ENCODE measurements around the gene AQP5.

Gene AQP5

GRCh38 chr12:49942512-49942893, 19.2 kb upstream of the AQP5 start:
- Histone ChIP-seq H3K36me3 (ENCODE audit: low read depth) (no peaks in the 10 kb centered on the region), H3K27ac (ENCODE audit: poor library complexity, severe bottlenecking) (no peak overlapping the region), H3K4me3 (ENCODE audit: severe bottlenecking) (no peak overlapping the region), H3K9me3 (ENCODE audit: severe bottlenecking) (no peaks in the 10 kb centered on the region), H3K27me3 (ENCODE audit: insufficient read depth, poor library complexity, severe bottlenecking) (no peaks in the 10 kb centered on the region), H3K4me1 (ENCODE audit: insufficient read depth, poor library complexity, severe bottlenecking) (peaks cover 5% of the 10 kb centered on the region)
- no peak for ATAC-seq (ENCODE audit: low read depth)
- DNase-seq (ENCODE audit: low spot score), result no peak
- TF ChIP-seq CTCF (IDR thresholded peaks at IDR 0.05; ENCODE audit: poor library complexity, severe bottlenecking), result no peak

GRCh38 chr12:49942921-49943624, 18.6 kb upstream of the AQP5 start:
- peaks cover 4% of the 10 kb centered on the region for H3K4me1 ChIP-seq (ENCODE audit: insufficient read depth, poor library complexity, severe bottlenecking)
- no peak for TF ChIP-seq CTCF (IDR thresholded peaks at IDR 0.05; ENCODE audit: poor library complexity, severe bottlenecking)
- H3K36me3 ChIP-seq (ENCODE audit: low read depth), result no peaks in the 10 kb centered on the region
- ATAC-seq (ENCODE audit: low read depth), result peak; percentile 56; the same call in 2 of the 3 replicates
- no peaks in the 10 kb centered on the region for H3K27me3 ChIP-seq (ENCODE audit: insufficient read depth, poor library complexity, severe bottlenecking)
- no peak overlapping the region for H3K4me3 ChIP-seq (ENCODE audit: severe bottlenecking)
- DNase-seq (ENCODE audit: low spot score), result no peak
- H3K9me3 ChIP-seq (ENCODE audit: severe bottlenecking), result no peaks in the 10 kb centered on the region
- no peak overlapping the region for H3K27ac ChIP-seq (ENCODE audit: poor library complexity, severe bottlenecking)

- no peaks in the 10 kb centered on the region for H3K9me3 ChIP-seq (ENCODE audit: severe bottlenecking)
- ATAC-seq (ENCODE audit: low read depth) (no peak), DNase-seq (ENCODE audit: low spot score) (no peak)
- TF ChIP-seq CTCF (IDR thresholded peaks at IDR 0.05; ENCODE audit: poor library complexity, severe bottlenecking), result no peak
- peaks cover 4% of the 10 kb centered on the region for H3K4me1 ChIP-seq (ENCODE audit: insufficient read depth, poor library complexity, severe bottlenecking)
- H3K36me3 ChIP-seq (ENCODE audit: low read depth), result no peaks in the 10 kb centered on the region
- H3K27ac ChIP-seq (ENCODE audit: poor library complexity, severe bottlenecking), result no peak overlapping the region
- H3K4me3 ChIP-seq (ENCODE audit: severe bottlenecking), result no peak overlapping the region
- no peaks in the 10 kb centered on the region for H3K27me3 ChIP-seq (ENCODE audit: insufficient read depth, poor library complexity, severe bottlenecking)
Observed at GRCh38 chr12:49943625-49943960, 18.1 kb upstream of the AQP5 start.

GRCh38 chr12:49944046-49944445, 17.6 kb upstream of the AQP5 start:
- Histone ChIP-seq H3K27ac (ENCODE audit: poor library complexity, severe bottlenecking) (no peak overlapping the region), H3K9me3 (ENCODE audit: severe bottlenecking) (no peaks in the 10 kb centered on the region), H3K36me3 (ENCODE audit: low read depth) (no peaks in the 10 kb centered on the region), H3K27me3 (ENCODE audit: insufficient read depth, poor library complexity, severe bottlenecking) (no peaks in the 10 kb centered on the region), H3K4me3 (ENCODE audit: severe bottlenecking) (no peak overlapping the region), H3K4me1 (ENCODE audit: insufficient read depth, poor library complexity, severe bottlenecking) (peaks cover 4% of the 10 kb centered on the region)
- ATAC-seq (ENCODE audit: low read depth) (no peak), DNase-seq (ENCODE audit: low spot score) (peak; percentile 20)
- no peak for TF ChIP-seq CTCF (IDR thresholded peaks at IDR 0.05; ENCODE audit: poor library complexity, severe bottlenecking)

- Histone ChIP-seq H3K4me1 (ENCODE audit: insufficient read depth, poor library complexity, severe bottlenecking) (peaks cover 4% of the 10 kb centered on the region), H3K36me3 (ENCODE audit: low read depth) (no peaks in the 10 kb centered on the region), H3K27ac (ENCODE audit: poor library complexity, severe bottlenecking) (no peak overlapping the region), H3K4me3 (ENCODE audit: severe bottlenecking) (no peak overlapping the region), H3K27me3 (ENCODE audit: insufficient read depth, poor library complexity, severe bottlenecking) (no peaks in the 10 kb centered on the region), H3K9me3 (ENCODE audit: severe bottlenecking) (no peaks in the 10 kb centered on the region)
- no peak for TF ChIP-seq CTCF (IDR thresholded peaks at IDR 0.05; ENCODE audit: poor library complexity, severe bottlenecking)
- ATAC-seq (ENCODE audit: low read depth) (no peak), DNase-seq (ENCODE audit: low spot score) (peak; percentile 11)
Observed at GRCh38 chr12:49944718-49945117, 17.0 kb upstream of the AQP5 start.
